Liver (tissue), 3 donors: ENCODE measurements around the gene VPS37B.

Experiments
- EGR1 ChIP-seq, 2 donors: IDR thresholded peaks; 2 replicates each; pipeline ENCODE4 v1.6.1; 2016 to 2018; ENCODE audit warnings: antibody characterized with exemption in 2 of 2, low read depth in 2 of 2
- FOXA1 ChIP-seq: IDR thresholded peaks from 2 replicates; pipeline ENCODE4 v1.6.1; 2016; ENCODE audit warnings: antibody characterized with exemption
- GABPA ChIP-seq, 2 donors: IDR thresholded peaks in 1 of 2; conservative IDR thresholded peaks in 1 of 2; 2 replicates each; pipeline ENCODE4 v1.6.1; 2016; ENCODE audit warnings: antibody characterized with exemption in 2 of 2, mild to moderate bottlenecking in 1 of 2, moderate library complexity in 1 of 2
- HNF4A ChIP-seq, 2 donors: conservative IDR thresholded peaks; 2 replicates each; pipeline ENCODE4 v1.6.1; 2016; ENCODE audit warnings: antibody characterized with exemption in 2 of 2, mild to moderate bottlenecking in 2 of 2
- JUND ChIP-seq, 2 donors: IDR thresholded peaks; 2 replicates each; pipeline ENCODE4 v1.6.1; 2016; ENCODE audit warnings: antibody characterized with exemption in 2 of 2
- NR2F2 ChIP-seq: IDR thresholded peaks from 2 replicates; pipeline ENCODE4 v1.6.1; 2016; ENCODE audit warnings: antibody characterized with exemption
- RAD21 ChIP-seq, 2 donors: IDR thresholded peaks; 2 replicates each; pipeline ENCODE4 v1.6.1; 2016; ENCODE audit warnings: antibody characterized with exemption in 2 of 2, mild to moderate bottlenecking in 2 of 2
- SP1 ChIP-seq: IDR thresholded peaks from 2 replicates; pipeline ENCODE4 v1.6.1; 2018; ENCODE audit warnings: antibody characterized with exemption, mild to moderate bottlenecking
- TAF1 ChIP-seq: conservative IDR thresholded peaks from 2 replicates; pipeline ENCODE4 v1.6.1; 2016; ENCODE audit warnings: antibody characterized with exemption, mild to moderate bottlenecking
- TF ChIP-seq, protein P1 (sequence below): IDR thresholded peaks from 2 replicates; pipeline ENCODE4 v1.6.1; 2016; ENCODE audit warnings: antibody characterized with exemption
- TF ChIP-seq, protein P2 (sequence below): fragments of 150-350 bp; IDR thresholded peaks from 2 replicates; pipeline ENCODE4 v1.5.1; 2017; ENCODE audit warnings: improper control_type of control experiment, low read depth, low read length; ENCODE audit not compliant: missing input control
- TF ChIP-seq, protein P3 (sequence below): IDR thresholded peaks from 2 replicates; pipeline ENCODE4 v1.6.1; 2016; ENCODE audit warnings: antibody characterized with exemption, mild to moderate bottlenecking
- TF ChIP-seq, protein P4 (sequence below): IDR thresholded peaks from 2 replicates; pipeline ENCODE4 v1.6.1; 2016; ENCODE audit warnings: antibody characterized with exemption
- TF ChIP-seq, protein P5 (sequence below): IDR thresholded peaks from 2 replicates; pipeline ENCODE4 v1.6.1; 2016; ENCODE audit warnings: antibody characterized with exemption
- donor health status: healthy.
- donor health status: healthy.

DNA sequence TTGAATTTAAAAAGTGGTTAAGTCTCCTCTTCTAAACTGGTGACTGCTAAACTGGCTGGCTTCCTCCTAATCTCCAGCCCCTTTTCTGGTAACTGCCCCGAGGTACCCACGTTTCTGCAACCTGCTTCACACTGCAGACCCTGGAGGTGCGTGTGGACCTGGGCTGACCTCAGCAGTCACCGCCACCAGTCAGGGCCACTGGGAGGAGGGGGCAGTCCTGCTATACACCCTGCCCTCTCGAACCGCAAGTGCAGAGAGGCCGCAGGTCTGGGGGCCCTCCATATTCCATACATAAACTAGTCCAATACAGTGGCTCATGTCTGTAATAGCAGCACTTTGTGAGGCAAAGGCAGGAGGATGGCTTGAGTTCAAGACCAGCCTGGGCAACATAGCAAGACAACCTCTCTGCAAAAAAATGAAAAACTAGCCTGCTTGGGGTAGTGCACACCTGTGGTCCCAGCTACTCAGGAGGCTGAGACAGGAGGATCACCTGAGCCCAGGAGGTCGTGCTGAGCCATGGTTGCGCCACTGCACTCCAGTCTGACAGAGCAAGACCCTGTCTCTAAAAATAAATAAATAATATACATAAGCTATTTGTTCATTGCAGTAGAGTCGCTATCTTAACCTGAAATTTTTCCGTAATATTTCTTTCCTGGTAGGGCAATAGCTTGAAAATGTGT, 25.6 kb downstream of the VPS37B start:
- TF ChIP-seq, protein P1, sequence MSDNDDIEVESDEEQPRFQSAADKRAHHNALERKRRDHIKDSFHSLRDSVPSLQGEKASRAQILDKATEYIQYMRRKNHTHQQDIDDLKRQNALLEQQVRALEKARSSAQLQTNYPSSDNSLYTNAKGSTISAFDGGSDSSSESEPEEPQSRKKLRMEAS, result no peak
- TF ChIP-seq EGR1 (IDR thresholded peaks at IDR 0.05; ENCODE audit: low read depth in 2 of 2) (no peak), JUND (IDR thresholded peaks at IDR 0.05) (no peak), RAD21 (IDR thresholded peaks at IDR 0.05) (no peak), SP1 (no peak), TAF1 (no peak), GABPA (IDR thresholded peaks at IDR 0.05 in 1 of 2, conservative IDR thresholded peaks at IDR 0.05 in 1 of 2) (no peak), HNF4A (conservative IDR thresholded peaks at IDR 0.05) (no peak), FOXA1 (no peak), NR2F2 (no peak)
- TF ChIP-seq, protein P2, sequence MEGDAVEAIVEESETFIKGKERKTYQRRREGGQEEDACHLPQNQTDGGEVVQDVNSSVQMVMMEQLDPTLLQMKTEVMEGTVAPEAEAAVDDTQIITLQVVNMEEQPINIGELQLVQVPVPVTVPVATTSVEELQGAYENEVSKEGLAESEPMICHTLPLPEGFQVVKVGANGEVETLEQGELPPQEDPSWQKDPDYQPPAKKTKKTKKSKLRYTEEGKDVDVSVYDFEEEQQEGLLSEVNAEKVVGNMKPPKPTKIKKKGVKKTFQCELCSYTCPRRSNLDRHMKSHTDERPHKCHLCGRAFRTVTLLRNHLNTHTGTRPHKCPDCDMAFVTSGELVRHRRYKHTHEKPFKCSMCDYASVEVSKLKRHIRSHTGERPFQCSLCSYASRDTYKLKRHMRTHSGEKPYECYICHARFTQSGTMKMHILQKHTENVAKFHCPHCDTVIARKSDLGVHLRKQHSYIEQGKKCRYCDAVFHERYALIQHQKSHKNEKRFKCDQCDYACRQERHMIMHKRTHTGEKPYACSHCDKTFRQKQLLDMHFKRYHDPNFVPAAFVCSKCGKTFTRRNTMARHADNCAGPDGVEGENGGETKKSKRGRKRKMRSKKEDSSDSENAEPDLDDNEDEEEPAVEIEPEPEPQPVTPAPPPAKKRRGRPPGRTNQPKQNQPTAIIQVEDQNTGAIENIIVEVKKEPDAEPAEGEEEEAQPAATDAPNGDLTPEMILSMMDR, result no peak
- TF ChIP-seq, protein P3, sequence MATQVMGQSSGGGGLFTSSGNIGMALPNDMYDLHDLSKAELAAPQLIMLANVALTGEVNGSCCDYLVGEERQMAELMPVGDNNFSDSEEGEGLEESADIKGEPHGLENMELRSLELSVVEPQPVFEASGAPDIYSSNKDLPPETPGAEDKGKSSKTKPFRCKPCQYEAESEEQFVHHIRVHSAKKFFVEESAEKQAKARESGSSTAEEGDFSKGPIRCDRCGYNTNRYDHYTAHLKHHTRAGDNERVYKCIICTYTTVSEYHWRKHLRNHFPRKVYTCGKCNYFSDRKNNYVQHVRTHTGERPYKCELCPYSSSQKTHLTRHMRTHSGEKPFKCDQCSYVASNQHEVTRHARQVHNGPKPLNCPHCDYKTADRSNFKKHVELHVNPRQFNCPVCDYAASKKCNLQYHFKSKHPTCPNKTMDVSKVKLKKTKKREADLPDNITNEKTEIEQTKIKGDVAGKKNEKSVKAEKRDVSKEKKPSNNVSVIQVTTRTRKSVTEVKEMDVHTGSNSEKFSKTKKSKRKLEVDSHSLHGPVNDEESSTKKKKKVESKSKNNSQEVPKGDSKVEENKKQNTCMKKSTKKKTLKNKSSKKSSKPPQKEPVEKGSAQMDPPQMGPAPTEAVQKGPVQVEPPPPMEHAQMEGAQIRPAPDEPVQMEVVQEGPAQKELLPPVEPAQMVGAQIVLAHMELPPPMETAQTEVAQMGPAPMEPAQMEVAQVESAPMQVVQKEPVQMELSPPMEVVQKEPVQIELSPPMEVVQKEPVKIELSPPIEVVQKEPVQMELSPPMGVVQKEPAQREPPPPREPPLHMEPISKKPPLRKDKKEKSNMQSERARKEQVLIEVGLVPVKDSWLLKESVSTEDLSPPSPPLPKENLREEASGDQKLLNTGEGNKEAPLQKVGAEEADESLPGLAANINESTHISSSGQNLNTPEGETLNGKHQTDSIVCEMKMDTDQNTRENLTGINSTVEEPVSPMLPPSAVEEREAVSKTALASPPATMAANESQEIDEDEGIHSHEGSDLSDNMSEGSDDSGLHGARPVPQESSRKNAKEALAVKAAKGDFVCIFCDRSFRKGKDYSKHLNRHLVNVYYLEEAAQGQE, result no peak
- TF ChIP-seq, protein P4, sequence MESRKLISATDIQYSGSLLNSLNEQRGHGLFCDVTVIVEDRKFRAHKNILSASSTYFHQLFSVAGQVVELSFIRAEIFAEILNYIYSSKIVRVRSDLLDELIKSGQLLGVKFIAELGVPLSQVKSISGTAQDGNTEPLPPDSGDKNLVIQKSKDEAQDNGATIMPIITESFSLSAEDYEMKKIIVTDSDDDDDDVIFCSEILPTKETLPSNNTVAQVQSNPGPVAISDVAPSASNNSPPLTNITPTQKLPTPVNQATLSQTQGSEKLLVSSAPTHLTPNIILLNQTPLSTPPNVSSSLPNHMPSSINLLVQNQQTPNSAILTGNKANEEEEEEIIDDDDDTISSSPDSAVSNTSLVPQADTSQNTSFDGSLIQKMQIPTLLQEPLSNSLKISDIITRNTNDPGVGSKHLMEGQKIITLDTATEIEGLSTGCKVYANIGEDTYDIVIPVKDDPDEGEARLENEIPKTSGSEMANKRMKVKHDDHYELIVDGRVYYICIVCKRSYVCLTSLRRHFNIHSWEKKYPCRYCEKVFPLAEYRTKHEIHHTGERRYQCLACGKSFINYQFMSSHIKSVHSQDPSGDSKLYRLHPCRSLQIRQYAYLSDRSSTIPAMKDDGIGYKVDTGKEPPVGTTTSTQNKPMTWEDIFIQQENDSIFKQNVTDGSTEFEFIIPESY, result no peak
- TF ChIP-seq, protein P5, sequence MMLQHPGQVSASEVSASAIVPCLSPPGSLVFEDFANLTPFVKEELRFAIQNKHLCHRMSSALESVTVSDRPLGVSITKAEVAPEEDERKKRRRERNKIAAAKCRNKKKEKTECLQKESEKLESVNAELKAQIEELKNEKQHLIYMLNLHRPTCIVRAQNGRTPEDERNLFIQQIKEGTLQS, result no peak
